Measurements from ENCODE around the gene SYT9. TPM values are rescaled to one million over a fixed set of nuclear protein-coding genes. Genes with fewer than 3 reads are reported as not detected.

SYT9 gene
- total and polyA plus RNA-seq, 9 of the 15 experiments (the other 6 are each of a cell fraction or from before 2014, with no cell fraction given): 0.01 TPM; not detected in 8

DNA sequence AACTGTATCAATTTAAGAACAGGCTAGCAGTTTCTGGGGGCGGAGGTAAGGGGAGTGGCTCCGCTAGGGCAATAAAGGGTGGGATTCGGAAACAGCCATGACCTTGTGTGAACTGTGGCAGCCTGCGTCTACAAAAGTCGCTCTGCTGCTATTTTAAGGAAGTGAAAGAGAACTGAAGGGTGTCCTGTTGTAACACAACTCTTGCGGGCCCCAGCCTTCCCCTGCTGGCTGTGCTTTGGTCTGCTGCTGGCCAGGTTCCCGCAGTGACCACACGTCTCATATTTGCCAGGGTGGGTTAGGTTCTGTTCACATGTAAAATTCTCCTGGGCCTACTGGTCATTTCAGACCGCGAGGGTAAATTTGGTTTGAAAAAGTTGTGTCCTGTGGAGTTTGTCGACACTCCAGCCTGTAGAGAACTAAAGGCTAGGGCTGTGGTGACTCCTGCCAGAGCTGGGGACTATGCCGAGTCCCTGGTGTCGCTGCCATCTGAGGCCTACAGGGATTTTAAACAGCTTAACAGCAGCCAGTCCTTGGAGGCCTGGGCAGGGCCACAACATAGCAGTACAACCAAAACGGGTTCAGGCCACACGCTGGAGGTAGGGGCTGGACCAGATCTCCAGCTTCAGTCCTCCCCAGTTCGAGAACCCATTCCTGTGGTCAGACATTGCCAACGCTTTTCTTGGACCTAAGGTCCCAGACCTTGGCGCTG, 261.0 kb downstream of the SYT9 start (continued):
- TF ChIP-seq SRSF7 (optimal IDR thresholded peaks at IDR 0.05; ENCODE audit: low read depth, low read length) (no peak), ZSCAN29 (IDR thresholded peaks at IDR 0.05) (no peak), ZNF561 (CRISPR knock-in tag; conservative IDR thresholded peaks at IDR 0.05) (no peak), HMGN3 (IDR thresholded peaks at IDR 0.05; ENCODE audit: borderline replicate concordance, extremely low read depth, insufficient read length, low read depth, low read length) (no peak), ILF3 (IDR thresholded peaks at IDR 0.05; ENCODE audit: borderline replicate concordance) (no peak), ARID2 (IDR thresholded peaks at IDR 0.05) (no peak), DACH1 (IDR thresholded peaks at IDR 0.05; ENCODE audit: partially characterized antibody) (no peak), ERF (CRISPR knock-in tag; IDR thresholded peaks at IDR 0.05) (peak; percentile 83)
- TF ChIP-seq, protein P1, sequence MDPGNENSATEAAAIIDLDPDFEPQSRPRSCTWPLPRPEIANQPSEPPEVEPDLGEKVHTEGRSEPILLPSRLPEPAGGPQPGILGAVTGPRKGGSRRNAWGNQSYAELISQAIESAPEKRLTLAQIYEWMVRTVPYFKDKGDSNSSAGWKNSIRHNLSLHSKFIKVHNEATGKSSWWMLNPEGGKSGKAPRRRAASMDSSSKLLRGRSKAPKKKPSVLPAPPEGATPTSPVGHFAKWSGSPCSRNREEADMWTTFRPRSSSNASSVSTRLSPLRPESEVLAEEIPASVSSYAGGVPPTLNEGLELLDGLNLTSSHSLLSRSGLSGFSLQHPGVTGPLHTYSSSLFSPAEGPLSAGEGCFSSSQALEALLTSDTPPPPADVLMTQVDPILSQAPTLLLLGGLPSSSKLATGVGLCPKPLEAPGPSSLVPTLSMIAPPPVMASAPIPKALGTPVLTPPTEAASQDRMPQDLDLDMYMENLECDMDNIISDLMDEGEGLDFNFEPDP (CRISPR knock-in tag; IDR thresholded peaks at IDR 0.05): 0 out of 2 replicates have a peak, but pooled peaks have one; percentile 50
